KOPT-K1 (cell line): ENCODE results near the gene XPO6.

Source experiments
- H3K27ac ChIP-seq: fragments of 200-600 bp; sonication (generic); 2 replicates; pipeline ENCODE4 v1.5.1; 2016; ENCODE audit warnings: antibody characterized with exemption, mild to moderate bottlenecking, low read depth, low read length; ENCODE audit not compliant: poor library complexity, severe bottlenecking
- H3K36me3 ChIP-seq: fragments of 200-600 bp; sonication (generic); 2 replicates; pipeline ENCODE4 v1.5.1; 2017; ENCODE audit warnings: antibody characterized with exemption, mild to moderate bottlenecking, low read length, moderate library complexity; ENCODE audit not compliant: insufficient read depth
- H3K9me3 ChIP-seq: fragments of 200-600 bp; sonication (generic); 2 replicates; pipeline ENCODE4 v1.5.1; 2017; ENCODE audit warnings: antibody characterized with exemption, low read length, mild to moderate bottlenecking; ENCODE audit not compliant: insufficient read depth, poor library complexity, severe bottlenecking

XPO6 gene

GRCh38 chr16:28163699-28164098 is 48.1 kb downstream of the XPO6 start:
- Histone ChIP-seq H3K9me3 (no peaks in the 10 kb centered on the region), H3K36me3 (peaks cover 96% of the 10 kb centered on the region), H3K27ac (no peak overlapping the region)

DNA sequence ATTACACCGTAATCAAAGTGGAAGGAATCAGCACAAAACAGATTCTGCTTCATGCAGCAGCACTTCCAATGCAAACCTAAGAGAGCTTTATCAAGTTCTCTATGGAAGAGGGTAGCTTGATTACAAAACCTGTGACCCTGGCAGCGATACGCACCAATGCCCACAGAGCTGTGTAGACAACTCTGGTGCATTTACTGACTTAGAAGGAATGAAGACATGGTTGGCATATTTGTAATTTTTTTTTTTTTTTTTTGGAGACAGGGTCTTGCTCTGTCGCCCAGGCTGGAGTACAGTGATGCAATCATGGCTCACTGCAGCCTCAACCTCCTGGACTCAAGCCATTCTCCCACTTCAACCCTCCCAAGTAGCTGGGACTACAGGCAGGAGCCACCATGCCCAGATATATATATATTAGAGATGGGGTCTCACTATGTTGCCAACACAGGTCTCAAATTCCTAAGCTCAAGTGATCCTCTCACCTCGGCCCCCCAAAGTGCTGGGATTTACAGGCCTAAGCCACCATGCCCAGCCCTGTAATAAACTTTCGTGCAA is 49.4 kb downstream of the XPO6 start:
- no peak overlapping the region for H3K27ac ChIP-seq
- H3K36me3 ChIP-seq, result peaks cover 96% of the 10 kb centered on the region

GRCh38 chr16:28161626-28162025 is 50.1 kb downstream of the XPO6 start:
- H3K9me3 ChIP-seq, result no peaks in the 10 kb centered on the region
- H3K36me3 ChIP-seq, result peaks cover 96% of the 10 kb centered on the region
- no peak overlapping the region for H3K27ac ChIP-seq

More for the DNA sequence above, 49.4 kb downstream of the XPO6 start:
- H3K9me3 ChIP-seq, result no peaks in the 10 kb centered on the region

DNA sequence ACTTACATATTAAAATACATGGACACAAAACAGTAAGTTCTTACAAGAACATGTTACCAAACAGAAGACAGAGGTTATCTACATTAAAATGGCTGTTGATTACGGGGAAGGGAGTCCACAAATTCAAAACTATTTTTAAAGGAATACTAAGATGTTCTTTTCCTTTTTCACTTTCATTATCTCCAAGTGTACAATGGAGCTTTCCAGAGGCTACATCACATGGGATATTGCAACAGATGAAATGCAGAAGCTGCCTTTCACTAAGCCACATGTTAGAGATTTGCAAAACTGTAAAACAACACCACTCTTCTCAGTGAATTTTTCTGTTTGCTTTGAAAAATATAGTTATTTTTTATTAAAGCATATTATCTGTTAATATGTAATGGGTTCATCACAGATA is 53.6 kb downstream of the XPO6 start:
- H3K9me3 ChIP-seq, result no peaks in the 10 kb centered on the region
- peaks cover 93% of the 10 kb centered on the region for H3K36me3 ChIP-seq
- H3K27ac ChIP-seq, result no peak overlapping the region

- Histone ChIP-seq H3K36me3 (peaks cover 93% of the 10 kb centered on the region), H3K27ac (no peak overlapping the region), H3K9me3 (no peaks in the 10 kb centered on the region)
These were observed 55.6 kb downstream of the XPO6 start for GRCh38 chr16:28156056-28156680.

- Histone ChIP-seq H3K27ac (no peak overlapping the region), H3K9me3 (no peaks in the 10 kb centered on the region), H3K36me3 (peaks cover 97% of the 10 kb centered on the region)
These were observed 56.5 kb downstream of the XPO6 start for GRCh38 chr16:28155293-28155692.

GRCh38 chr16:28151180-28151579 is 60.6 kb downstream of the XPO6 start:
- peaks cover 98% of the 10 kb centered on the region for H3K36me3 ChIP-seq
- no peaks in the 10 kb centered on the region for H3K9me3 ChIP-seq
- no peak overlapping the region for H3K27ac ChIP-seq

DNA sequence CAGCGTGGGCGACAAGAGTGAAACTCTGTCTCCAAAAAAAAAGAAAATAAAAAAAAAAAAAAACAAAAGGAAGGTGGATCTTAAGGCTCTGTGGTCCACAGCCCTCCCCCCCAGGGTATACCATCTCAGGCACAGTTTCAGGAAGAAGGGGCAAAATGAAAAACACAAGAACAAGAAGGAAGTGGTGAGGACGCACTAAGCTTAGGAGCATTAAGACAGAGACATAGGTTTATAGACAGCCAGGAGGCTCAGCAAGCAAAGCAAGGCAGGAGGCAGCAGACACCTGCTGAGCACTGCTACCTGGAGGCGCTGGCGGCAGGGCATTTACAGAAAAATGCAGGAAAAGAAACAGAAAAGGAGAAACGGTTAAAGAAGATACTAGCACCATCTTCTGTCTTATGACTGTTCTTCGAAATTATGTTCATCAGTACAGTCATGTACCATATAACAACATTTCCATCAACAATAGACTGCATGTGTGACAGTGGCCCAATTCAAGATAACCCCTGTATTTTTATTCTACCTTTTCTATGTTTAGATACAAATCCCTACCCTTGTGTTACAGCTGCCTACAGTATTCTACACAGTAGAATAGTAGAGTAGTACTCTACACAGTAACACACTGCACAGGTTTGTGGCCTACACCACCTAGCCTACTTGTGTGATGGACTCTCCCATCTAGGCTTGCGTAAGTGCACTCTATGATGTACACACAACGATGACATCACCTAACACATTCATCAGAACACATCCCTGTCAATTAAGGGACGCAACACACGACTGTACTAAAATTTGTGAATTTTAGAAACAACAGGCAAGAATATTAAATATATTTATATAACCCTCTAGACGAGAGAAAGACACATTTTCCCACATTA is 62.5 kb downstream of the XPO6 start:
- H3K27ac ChIP-seq, result no peak overlapping the region
- peaks cover 97% of the 10 kb centered on the region for H3K36me3 ChIP-seq
- no peaks in the 10 kb centered on the region for H3K9me3 ChIP-seq

DNA sequence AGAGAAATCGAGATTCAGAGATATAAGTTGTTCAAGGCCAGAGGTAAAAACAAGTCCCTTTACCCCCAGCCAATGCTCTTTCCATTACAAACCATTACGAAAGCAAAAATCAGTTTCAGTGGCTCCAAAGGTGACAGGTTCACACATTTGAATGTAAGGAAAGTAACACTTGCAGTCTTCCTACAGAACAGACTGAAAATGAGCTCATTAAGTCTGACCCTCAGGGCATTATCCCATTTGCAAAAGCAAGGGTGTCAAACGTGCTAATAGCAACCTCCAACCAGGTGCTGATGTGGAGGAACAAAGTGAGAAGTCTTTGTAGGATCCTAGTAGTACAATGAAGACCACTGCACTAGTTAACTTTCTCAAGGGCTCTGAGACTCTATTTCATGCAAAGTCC is 65.2 kb downstream of the XPO6 start:
- Histone ChIP-seq H3K36me3 (peaks cover 91% of the 10 kb centered on the region), H3K27ac (no peak overlapping the region), H3K9me3 (no peaks in the 10 kb centered on the region)

GRCh38 chr16:28145796-28146195 is 66.0 kb downstream of the XPO6 start:
- H3K36me3 ChIP-seq, result peaks cover 84% of the 10 kb centered on the region
- H3K9me3 ChIP-seq, result no peaks in the 10 kb centered on the region
- no peak overlapping the region for H3K27ac ChIP-seq

- Histone ChIP-seq H3K9me3 (no peaks in the 10 kb centered on the region), H3K36me3 (peaks cover 62% of the 10 kb centered on the region), H3K27ac (peak overlapping the region; percentile 14)
These were observed 70.8 kb downstream of the XPO6 start for GRCh38 chr16:28140788-28141618.

- Histone ChIP-seq H3K27ac (no peak overlapping the region), H3K36me3 (peaks cover 63% of the 10 kb centered on the region), H3K9me3 (no peaks in the 10 kb centered on the region)
These were observed 72.2 kb downstream of the XPO6 start for GRCh38 chr16:28139530-28139929.

DNA sequence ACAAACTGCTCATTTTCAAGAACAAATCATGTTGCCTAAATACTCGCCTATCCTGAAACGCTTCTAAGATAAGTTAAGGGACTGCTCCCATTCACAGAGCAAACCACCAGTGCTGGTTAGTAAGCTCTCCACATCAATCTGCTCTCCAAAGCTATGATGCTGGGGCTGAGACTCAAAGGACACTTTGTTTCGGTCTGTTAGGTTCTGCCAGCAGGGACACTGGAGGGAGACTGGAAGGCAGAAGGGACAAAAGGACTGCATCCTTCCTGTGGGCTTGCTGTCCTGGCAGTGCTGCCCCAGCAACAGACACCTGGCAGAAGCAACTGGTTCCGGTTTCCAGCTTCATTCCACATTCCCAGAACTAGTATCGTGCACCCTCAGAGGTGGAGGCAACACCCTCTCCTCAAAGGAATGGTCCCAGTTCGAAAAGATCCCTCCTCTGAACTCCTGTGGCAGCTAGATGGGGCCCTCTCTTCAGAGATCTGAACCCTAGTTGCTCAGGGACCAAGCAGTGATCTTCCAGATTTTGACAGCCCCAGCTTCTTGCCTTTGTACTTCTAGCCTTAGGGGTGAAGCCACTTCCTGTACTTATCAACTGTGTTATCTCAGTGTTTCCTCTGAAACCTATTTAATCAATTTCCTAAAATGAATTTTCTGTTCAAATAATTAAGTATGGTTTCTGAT is 74.9 kb downstream of the XPO6 start:
- peaks cover 67% of the 10 kb centered on the region for H3K36me3 ChIP-seq
- no peaks in the 10 kb centered on the region for H3K9me3 ChIP-seq
- no peak overlapping the region for H3K27ac ChIP-seq

DNA sequence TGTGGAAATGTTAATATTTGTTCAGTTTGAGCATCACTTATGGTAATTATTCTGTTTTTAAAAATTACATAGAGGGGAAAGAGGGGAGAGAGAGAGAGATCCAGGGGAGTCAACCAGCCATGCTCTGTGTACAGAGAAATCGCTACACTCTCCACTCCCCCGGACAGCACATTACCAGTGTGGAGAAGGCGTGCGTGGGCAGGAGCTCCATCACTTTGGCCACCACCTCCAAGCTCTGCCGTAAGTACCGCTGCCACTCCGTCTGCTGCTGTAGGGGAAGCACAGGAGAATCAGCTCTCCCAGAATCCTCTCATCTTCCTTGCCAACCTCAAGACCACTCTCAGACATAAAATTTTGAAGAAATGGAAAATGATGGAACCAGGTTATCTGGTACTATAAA is 78.1 kb downstream of the XPO6 start:
- Histone ChIP-seq H3K36me3 (peaks cover 93% of the 10 kb centered on the region), H3K27ac (no peak overlapping the region), H3K9me3 (no peaks in the 10 kb centered on the region)
